Immature natural killer cell (primary cell): ENCODE results near the gene EIF2A. TPM values are rescaled to one million over a fixed set of nuclear protein-coding genes. Genes with fewer than 3 reads are reported as not detected.
"Not testable (repeated sequence)": the region's sequence is repeated elsewhere in the genome, so short reads cannot be mapped to it uniquely, and the experiment has no call there.

ENCODE experiments used
- DNase-seq, 3 donors: peaks; one replicate each; pipeline ENCODE4 v3.0.0; 2022; ENCODE audit warnings: mixed read lengths in 1 of 3
- H3K27ac Mint-ChIP-seq, 6 donors: one replicate each; pipeline ENCODE4 v1.8.0; 2020; ENCODE audit warnings: mixed read lengths in 6 of 6, mild to moderate bottlenecking in 5 of 6, inconsistent platforms in 4 of 6, moderate library complexity in 3 of 6
- H3K27me3 Mint-ChIP-seq, 3 donors: one replicate each; pipeline ENCODE4 v1.8.0; 2020 to 2021; ENCODE audit warnings: low read depth in 3 of 3, mild to moderate bottlenecking in 3 of 3, mixed read lengths in 3 of 3, moderate library complexity in 3 of 3, inconsistent platforms in 1 of 3
- H3K36me3 Mint-ChIP-seq, 3 donors: one replicate each; pipeline ENCODE4 v1.8.0; 2020; ENCODE audit warnings: mixed read lengths in 3 of 3, inconsistent platforms in 2 of 3, mild to moderate bottlenecking in 2 of 3
- H3K4me1 Mint-ChIP-seq, 2 donors: one replicate each; pipeline ENCODE4 v1.8.0; 2020; ENCODE audit warnings: inconsistent platforms in 2 of 2, mild to moderate bottlenecking in 2 of 2, mixed read lengths in 2 of 2, moderate library complexity in 1 of 2
- H3K4me3 Mint-ChIP-seq, 5 donors: one replicate each; pipeline ENCODE4 v1.8.0; 2020; ENCODE audit warnings: mild to moderate bottlenecking in 5 of 5, mixed read lengths in 5 of 5, inconsistent platforms in 3 of 5, moderate library complexity in 3 of 5
- H3K9me3 Mint-ChIP-seq, 6 donors: one replicate each; pipeline ENCODE4 v1.8.0; 2020; ENCODE audit warnings: mild to moderate bottlenecking in 6 of 6, mixed read lengths in 6 of 6, inconsistent platforms in 4 of 6, moderate library complexity in 3 of 6
- polyA plus RNA-seq, 3 donors: library from polyadenylated mRNA; unstranded; fragments of 300-500 nt; fragmentation: Illumina TruSeq; gene quantifications; one replicate each; pipeline ENCODE4 v1.2.3, GENCODE V29; 2021

The EIF2A gene
- polyA plus RNA-seq, 3 donors from 2014 or later = 31.3 to 39.4 (median 35.8) TPM

DNA sequence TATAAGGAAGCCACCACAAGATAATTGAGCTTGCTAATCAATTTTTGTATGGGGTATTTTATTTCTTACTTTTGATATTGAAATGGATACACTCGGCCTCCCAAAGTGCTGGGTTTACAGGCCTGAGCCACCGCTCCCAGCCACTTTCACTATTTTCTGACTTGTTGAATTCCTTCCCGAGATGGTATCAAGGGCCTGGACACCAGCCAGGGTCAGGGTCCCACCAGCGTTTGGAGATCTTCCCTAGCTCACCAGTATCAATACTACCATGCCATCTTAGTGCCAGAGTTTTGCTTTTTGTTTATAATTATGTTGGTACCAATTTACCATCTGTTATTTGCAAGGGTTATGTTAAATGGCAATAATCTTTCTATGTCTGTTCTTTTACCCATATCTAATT is 51.1 kb downstream of the EIF2A start:
- Mint-ChIP-seq H3K4me1 (peaks cover 10 to 26% of the 10 kb centered on the region in 2 donors), H3K27ac (no peak overlapping the region), H3K27me3 (peaks cover under 1 to 3% (median 2%) of the 10 kb centered on the region in 3 donors), H3K9me3 (no peaks in the 10 kb centered on the region), H3K36me3 (no peaks in the 10 kb centered on the region), H3K4me3 (no peak overlapping the region)
- no peak for DNase-seq

DNA sequence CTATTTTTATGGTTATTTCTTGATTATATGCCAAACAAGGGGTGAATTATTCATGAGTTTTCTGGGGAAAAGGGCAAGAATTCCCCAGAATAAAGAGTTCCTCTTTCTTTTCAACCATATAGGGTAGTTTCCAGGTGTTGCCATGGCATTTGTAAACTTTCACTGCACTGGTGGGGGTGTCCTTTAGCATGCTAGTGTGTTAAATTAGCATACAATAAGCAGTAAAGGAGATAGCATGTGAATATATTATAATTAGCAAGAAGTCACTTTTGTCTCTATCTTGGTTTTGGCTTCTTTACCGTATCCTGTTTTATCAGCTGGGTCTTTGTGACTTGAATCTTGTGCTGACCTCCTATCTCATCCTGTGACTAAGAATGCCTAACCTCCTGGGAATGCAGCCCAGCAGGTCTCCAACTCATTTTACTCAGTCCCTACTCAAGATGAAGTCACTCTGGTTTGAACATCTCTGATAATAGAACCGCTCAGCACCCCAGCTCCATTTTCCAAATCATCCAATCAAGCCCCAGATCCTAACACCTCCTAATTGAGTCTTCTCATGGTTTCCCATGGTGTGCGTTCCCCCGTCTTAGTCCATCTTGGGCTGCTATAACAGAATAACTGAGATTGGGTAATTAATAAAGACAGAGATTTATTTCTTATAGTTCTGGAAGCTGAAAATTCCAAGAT is 53.2 kb downstream of the EIF2A start:
- no peak overlapping the region for H3K27ac Mint-ChIP-seq
- H3K27me3 Mint-ChIP-seq = peaks cover 12 to 18% (median 18%) of the 10 kb centered on the region in 3 donors
- H3K4me3 Mint-ChIP-seq = no peak overlapping the region
- H3K4me1 Mint-ChIP-seq = peaks cover 27 to 44% of the 10 kb centered on the region in 2 donors
- H3K36me3 Mint-ChIP-seq = peaks cover 0 to 5% (median 5%) of the 10 kb centered on the region in 3 donors
- H3K9me3 Mint-ChIP-seq = no peaks in the 10 kb centered on the region
- no peak for DNase-seq

DNA sequence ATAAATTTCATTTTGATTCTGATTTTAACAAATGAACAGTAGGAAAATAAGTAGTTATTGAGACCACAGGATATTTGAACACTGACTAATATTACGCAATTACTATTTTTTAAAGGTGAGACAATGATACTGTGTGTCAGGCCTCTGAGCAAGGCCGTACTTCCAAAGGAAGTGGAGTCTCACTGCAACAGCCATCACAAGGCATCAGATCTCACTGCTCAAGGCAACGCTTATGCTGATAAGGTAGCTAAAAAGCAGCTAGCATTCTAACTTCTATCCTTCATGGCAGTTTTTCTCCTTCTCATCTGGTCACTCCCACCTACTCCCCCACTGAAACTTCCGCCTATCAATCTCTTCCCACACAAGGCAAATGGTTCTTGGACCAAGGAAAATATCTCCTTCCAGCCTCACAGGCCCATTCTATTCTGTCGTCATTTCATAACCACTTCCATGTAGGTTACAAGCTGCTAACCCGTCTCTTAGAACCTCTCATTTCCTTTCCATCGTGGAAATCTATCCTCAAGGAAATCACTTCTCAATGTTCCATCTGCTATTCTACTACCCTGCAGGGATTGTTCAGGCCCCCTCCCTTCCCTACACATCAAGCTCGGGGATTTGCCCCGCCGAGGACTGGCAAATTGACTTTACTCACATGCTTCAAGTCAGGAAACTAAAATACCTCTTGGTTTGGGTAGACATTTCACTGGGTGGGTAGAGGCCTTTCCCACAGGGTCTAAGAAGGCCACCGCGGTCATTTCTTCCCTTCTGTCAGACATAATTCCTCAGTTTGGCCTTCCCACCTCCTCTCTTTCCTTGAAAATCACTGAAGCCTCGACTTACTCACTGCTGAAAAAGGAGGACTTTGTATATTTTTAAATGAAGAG is 54.3 kb downstream of the EIF2A start:
- Mint-ChIP-seq H3K4me1 (peaks cover 35 to 55% of the 10 kb centered on the region in 2 donors), H3K27me3 (peaks cover 12 to 18% (median 18%) of the 10 kb centered on the region in 3 donors), H3K27ac (peak overlapping the region in 2 of 6 donors; percentile 1 to 2), H3K4me3 (peak overlapping the region in 1 of 5 donors; percentile 44)
- not testable (repeated sequence) for H3K9me3 Mint-ChIP-seq, H3K36me3 Mint-ChIP-seq, DNase-seq

DNA sequence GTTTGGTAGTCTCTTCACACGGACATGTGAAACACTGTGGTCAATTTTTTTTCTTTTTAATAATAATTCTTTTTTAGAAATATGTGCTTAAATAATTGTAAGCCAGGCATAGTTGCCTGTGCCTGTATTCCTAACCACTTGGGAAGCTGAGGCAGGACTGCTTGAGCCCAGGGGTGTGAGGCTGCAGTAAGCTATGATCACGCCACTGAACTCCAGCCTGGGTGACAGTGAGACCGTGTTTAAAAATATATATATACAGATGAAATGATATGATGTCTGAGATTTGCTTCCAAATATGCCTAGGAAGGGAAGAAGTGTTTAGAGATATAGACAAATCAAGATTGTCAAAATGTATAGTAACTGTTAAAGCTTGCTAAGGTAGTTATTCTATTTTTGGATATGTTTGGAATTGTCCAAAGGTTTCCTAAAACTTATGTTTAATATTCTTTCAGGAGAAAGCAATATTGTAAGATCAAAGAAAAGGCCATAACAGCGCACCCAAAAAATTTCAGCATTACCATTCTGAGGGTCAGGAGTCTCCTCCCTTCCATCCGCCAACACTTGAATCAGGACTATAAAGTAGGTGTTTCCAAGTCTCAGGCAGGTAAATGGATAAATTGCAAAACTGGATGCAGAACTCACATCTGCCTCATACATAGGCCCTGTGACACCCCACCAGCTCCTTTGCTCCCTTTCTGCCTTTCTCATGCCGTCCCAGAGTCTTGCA is 56.0 kb downstream of the EIF2A start:
- Mint-ChIP-seq H3K27me3 (peaks cover 14 to 18% (median 18%) of the 10 kb centered on the region in 3 donors), H3K27ac (peak overlapping the region; percentile 97 to 100 (median 99)), H3K4me1 (peaks cover 52 to 72% of the 10 kb centered on the region in 2 donors), H3K9me3 (no peaks in the 10 kb centered on the region), H3K36me3 (peaks cover 0 to 14% (median 5%) of the 10 kb centered on the region in 3 donors), H3K4me3 (peak overlapping the region; percentile 97 to 100 (median 98))
- DNase-seq = no peak

DNA sequence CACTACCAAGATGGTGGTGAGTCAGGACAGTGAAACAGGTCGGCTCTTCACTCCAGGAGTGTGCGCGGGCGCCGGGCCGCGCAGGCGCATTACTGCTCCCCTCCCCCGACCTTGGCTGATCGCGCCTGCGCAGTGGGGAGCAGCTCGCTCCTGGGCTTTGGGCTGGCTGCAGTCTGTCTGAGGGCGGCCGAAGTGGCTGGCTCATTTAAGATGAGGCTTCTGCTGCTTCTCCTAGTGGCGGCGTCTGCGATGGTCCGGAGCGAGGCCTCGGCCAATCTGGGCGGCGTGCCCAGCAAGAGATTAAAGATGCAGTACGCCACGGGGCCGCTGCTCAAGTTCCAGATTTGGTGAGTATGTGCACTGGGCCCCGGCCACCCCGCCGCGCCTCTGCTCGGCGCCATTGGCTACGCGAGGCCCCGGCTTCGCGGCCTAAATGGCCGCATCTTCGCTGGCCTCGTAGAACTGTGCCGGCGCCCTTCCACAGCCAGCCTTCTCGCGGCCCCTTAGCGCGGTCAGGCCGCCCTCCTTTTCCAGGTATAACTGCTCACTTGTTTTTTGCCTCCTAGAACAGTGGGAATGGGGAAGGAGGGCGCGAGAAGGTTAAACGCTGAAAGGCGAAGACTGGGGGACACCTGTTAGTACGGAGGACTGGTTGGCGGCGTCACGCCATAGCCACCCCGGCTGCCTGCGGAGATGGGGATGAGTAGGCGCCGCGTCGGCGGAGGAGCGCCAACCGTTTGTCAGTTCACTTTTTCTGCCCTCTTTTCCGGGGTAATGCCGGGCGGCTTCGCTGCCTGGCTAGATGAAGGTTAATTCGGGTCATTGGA is 56.8 kb downstream of the EIF2A start, which contains the start of gene SELENOT:
Gene SELENOT (plus strand): TSS at position 169 of the 827 bp plus-strand sequence. CDS start 42 bp downstream, at position 211.
- Mint-ChIP-seq H3K4me1 (peaks cover 59 to 76% of the 10 kb centered on the region in 2 donors), H3K9me3 (no peaks in the 10 kb centered on the region), H3K4me3 (peak within 1 kb of the TSS; percentile 97 to 100 (median 98)), H3K27me3 (peaks cover 14 to 18% (median 18%) of the 10 kb centered on the region in 3 donors), H3K27ac (peak within 1 kb of the TSS; percentile 97 to 100 (median 99)), H3K36me3 (peaks cover 0 to 19% (median 5%) of the 10 kb centered on the region in 3 donors)
- DNase-seq = peak; percentile 97

DNA sequence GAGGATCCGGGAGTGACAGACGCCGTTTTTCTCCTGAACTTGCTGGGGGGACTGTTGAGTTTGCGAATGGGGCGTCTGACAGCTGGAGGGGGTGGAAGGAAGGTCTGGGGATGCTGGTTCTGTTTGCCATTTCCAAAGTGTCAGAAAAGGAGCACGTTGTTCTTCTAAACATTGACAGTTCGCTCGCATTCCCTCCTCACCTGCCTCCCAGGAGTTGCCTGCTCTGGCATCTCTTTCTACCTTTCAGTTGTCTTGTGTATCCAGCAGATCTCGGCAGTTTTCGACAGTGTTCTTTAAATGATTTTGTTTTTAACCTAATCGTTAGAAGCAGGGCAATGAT is 57.4 kb downstream of the EIF2A start:
- peaks cover 63 to 81% of the 10 kb centered on the region in 2 donors for H3K4me1 Mint-ChIP-seq
- peaks cover 14 to 18% (median 18%) of the 10 kb centered on the region in 3 donors for H3K27me3 Mint-ChIP-seq
- H3K9me3 Mint-ChIP-seq = no peaks in the 10 kb centered on the region
- no peak for DNase-seq
- H3K36me3 Mint-ChIP-seq = peaks cover 0 to 19% (median 5%) of the 10 kb centered on the region in 3 donors
- H3K27ac Mint-ChIP-seq = peak overlapping the region; percentile 97 to 100 (median 99)
- H3K4me3 Mint-ChIP-seq = peak overlapping the region; percentile 97 to 100 (median 98)

DNA sequence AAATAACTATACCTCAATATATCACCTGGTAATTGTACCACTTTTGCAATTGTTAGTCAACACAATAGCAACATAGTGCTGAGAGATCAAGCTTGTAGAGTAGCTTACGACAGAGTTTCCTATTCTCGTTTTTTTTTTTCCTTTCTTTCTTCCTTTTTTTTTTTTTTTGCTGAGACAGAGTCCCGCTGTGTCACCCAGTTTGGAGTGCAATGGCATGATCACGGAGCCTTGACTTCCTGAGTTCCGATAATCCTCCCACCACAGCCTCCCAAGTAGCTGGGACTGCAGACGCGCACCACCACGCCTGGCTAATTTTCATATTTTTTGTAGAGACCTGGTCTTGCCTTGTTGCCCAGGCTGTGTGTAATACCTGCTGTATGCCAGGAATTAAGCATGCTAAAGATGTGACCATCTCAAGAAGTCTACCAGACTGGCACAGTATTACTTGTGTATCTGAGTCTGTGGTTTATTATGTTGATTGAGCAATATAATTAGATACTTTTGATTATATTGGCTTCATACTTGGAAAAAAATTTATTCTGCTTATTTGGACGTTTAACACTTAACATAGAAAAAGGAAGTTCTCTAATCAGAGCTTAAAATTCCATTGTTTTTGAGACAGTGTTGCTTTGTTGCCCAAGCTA is 59.5 kb downstream of the EIF2A start:
- Mint-ChIP-seq H3K36me3 (peaks cover 0 to 19% (median 5%) of the 10 kb centered on the region in 3 donors), H3K9me3 (no peaks in the 10 kb centered on the region), H3K27ac (peak overlapping the region; percentile 85 to 100 (median 88)), H3K4me1 (peaks cover 84 to 97% of the 10 kb centered on the region in 2 donors), H3K4me3 (peak overlapping the region; percentile 75 to 100 (median 97)), H3K27me3 (peaks cover 14 to 18% (median 18%) of the 10 kb centered on the region in 3 donors)
- no peak for DNase-seq

DNA sequence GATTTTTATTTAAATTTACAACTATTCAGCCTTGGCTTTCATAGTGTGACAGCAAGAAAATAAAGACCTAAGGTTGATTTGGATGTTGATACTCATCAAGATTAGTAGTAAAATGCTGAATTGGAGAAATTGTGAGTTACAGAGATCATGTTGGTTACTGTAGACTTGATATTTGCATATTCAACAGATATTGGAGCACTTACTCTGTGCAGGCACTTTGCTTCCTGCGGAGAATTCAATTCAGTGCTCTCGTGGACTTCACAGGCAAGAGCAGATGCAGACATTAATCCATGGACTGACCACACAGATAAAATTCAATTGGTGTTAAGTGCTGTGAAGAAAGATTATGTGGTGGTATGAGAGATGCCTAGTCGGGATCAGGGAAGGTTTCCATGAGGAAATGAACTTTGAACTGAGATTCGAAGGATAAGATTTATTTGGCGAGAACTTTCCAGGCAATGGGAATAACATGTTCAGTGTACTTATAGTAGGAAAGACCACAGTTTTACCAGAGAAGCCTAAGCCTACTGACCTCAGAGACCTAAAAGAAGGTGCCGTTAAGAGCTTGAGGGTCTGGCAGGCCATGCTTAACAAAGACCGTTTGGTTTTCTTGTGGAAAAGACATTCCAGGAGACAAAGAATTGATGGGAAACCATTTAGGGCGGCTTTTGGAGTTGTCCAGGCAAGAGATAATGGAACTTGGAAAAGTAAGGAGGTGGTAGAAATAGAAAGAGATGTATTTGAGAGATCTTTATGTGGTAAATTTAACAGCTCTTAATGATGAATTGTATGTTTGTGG is 60.9 kb downstream of the EIF2A start:
- peaks cover 1 to 19% (median 5%) of the 10 kb centered on the region in 3 donors for H3K36me3 Mint-ChIP-seq

DNA sequence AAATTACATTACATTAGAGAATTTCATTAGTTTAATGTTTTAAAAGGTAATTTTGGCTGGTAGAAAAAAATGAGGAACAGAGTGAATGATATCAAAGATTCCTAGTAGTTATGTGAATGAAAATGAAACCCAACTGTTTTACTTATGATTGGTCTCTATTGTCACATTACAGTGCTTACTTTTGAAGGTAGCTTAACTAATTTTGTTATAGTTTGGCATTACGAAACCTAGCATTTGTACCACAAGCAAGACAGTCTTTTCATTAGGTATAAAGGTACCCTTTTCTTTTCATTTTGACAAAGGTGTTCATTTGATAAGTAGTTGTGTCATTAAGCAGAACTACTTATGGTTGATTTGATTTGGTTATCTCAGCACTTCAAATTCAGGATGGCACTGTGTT is 63.4 kb downstream of the EIF2A start:
- Mint-ChIP-seq H3K36me3 (peaks cover 3 to 17% (median 16%) of the 10 kb centered on the region in 3 donors), H3K4me3 (peak overlapping the region in 4 of 5 donors; percentile 43 to 68 (median 49)), H3K27ac (peak overlapping the region in 4 of 6 donors; percentile 1 to 69 (median 16)), H3K9me3 (no peaks in the 10 kb centered on the region), H3K4me1 (peaks cover 83 to 93% of the 10 kb centered on the region in 2 donors), H3K27me3 (peaks cover 0 to 2% (median 2%) of the 10 kb centered on the region in 3 donors)
- DNase-seq = no peak

More for the DNA sequence above, 60.9 kb downstream of the EIF2A start:
- Mint-ChIP-seq H3K4me3 (peak overlapping the region; percentile 0 to 98 (median 35)), H3K27me3 (peaks cover 12 to 20% (median 17%) of the 10 kb centered on the region in 3 donors), H3K4me1 (peaks cover 82 to 93% of the 10 kb centered on the region in 2 donors), H3K27ac (peak overlapping the region; percentile 42 to 100 (median 74)), H3K9me3 (no peaks in the 10 kb centered on the region)
- no peak for DNase-seq

DNA sequence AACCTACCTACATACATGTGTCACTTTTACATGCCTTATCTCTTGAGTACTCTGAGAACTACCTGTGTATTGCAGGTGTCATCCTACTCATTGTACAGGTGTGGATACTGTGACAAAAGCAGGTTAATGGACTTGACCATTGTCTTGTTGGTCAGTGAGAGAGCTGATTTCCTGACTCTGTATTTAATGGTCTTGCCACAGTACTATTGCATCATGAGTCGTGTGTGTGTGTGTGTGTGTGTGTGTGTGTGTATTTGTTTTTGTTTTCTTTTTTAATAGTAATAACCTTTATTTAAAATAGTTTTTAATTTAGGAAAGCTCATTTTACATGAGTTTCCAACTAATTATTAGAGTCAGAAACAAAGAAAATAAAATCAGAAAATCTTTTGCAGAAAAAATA is 64.2 kb downstream of the EIF2A start:
- peaks cover 3 to 16% (median 13%) of the 10 kb centered on the region in 3 donors for H3K36me3 Mint-ChIP-seq
- peaks cover 78 to 85% of the 10 kb centered on the region in 2 donors for H3K4me1 Mint-ChIP-seq
- peaks cover 0 to 2% (median 2%) of the 10 kb centered on the region in 3 donors for H3K27me3 Mint-ChIP-seq
- no peak for DNase-seq
- no peaks in the 10 kb centered on the region for H3K9me3 Mint-ChIP-seq
- H3K4me3 Mint-ChIP-seq = peak overlapping the region in 2 of 5 donors; percentile 43 to 68
- H3K27ac Mint-ChIP-seq = peak overlapping the region in 4 of 6 donors; percentile 3 to 67 (median 24)

DNA sequence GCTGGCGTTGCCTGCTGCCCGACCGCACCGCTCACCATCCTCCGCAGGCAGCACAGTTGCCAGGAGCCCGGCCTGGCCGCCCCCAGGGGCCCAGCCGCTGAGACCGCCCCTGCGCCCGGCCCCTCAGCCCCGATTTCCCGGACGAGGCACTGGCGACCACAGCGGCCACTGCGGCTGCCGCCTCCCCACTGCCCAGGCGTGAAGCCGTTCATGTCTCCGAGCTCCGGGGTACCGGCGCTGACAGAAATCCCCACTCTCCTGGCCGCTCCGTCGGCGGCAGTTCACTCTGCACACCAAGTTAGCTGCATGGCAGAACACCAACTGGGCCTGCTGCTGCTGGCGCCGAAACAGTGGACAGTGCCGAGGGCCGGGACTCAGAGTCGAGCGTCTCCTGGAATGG is 65.1 kb downstream of the EIF2A start:
- DNase-seq = no peak
- Mint-ChIP-seq H3K27ac (no peak overlapping the region), H3K27me3 (peaks cover 0 to 2% (median 0%) of the 10 kb centered on the region in 3 donors), H3K4me1 (peaks cover 72 to 80% of the 10 kb centered on the region in 2 donors), H3K9me3 (no peaks in the 10 kb centered on the region), H3K4me3 (no peak overlapping the region), H3K36me3 (peaks cover 3 to 18% (median 12%) of the 10 kb centered on the region in 3 donors)
